GM23248 (cell line): Measurements from ENCODE around the gene CD151. TPM values are rescaled to one million over a fixed set of nuclear protein-coding genes. Genes with fewer than 3 reads are reported as not detected.

Source experiments
- DNase-seq: peaks from one replicate; pipeline ENCODE4 v3.0.0-alpha.2; 2015
- H2AFZ ChIP-seq: fragments of 200-600 bp; sonication (generic); 2 replicates; pipeline ENCODE4 v1.6.1; 2016; ENCODE audit warnings: antibody characterized with exemption
- H3F3A ChIP-seq: fragments of 200-600 bp; sonication (generic); 2 replicates; pipeline ENCODE4 v1.6.1; 2016; ENCODE audit warnings: mild to moderate bottlenecking, antibody characterized with exemption, mixed run types; ENCODE audit not compliant: insufficient read depth
- H3K27ac ChIP-seq: fragments of 200-600 bp; sonication (generic); 2 replicates; pipeline ENCODE4 v1.5.1; 2016; ENCODE audit warnings: mild to moderate bottlenecking
- H3K27me3 ChIP-seq: fragments of 200-600 bp; sonication (generic); replicated peaks from 2 replicates; pipeline ENCODE4 v1.6.1; 2016; ENCODE audit warnings: mild to moderate bottlenecking; ENCODE audit not compliant: insufficient read depth
- H3K36me3 ChIP-seq: fragments of 200-600 bp; sonication (generic); 2 replicates; pipeline ENCODE4 v1.6.1; 2016; ENCODE audit warnings: low read depth, mild to moderate bottlenecking
- H3K4me1 ChIP-seq: fragments of 200-600 bp; sonication (generic); 2 replicates; pipeline ENCODE4 v1.6.1; 2016; ENCODE audit warnings: mild to moderate bottlenecking; ENCODE audit not compliant: insufficient read depth
- H3K4me2 ChIP-seq: fragments of 200-600 bp; sonication (generic); one replicate; pipeline ENCODE4 v1.6.1; 2016; ENCODE audit warnings: mild to moderate bottlenecking; ENCODE audit not compliant: unreplicated experiment
- H3K4me3 ChIP-seq: fragments of 200-600 bp; sonication (generic); 2 replicates; pipeline ENCODE4 v1.5.1; 2016; ENCODE audit warnings: mild to moderate bottlenecking
- H3K79me2 ChIP-seq: fragments of 200-600 bp; sonication (generic); 2 replicates; pipeline ENCODE4 v1.6.1; 2016; ENCODE audit warnings: mild to moderate bottlenecking; ENCODE audit not compliant: insufficient read depth
- H3K9ac ChIP-seq: fragments of 200-600 bp; sonication (generic); 2 replicates; pipeline ENCODE4 v1.6.1; 2016; ENCODE audit warnings: mild to moderate bottlenecking
- H3K9me2 ChIP-seq: fragments of 200-600 bp; sonication (generic); 2 replicates; pipeline ENCODE4 v1.6.1; 2016; ENCODE audit warnings: mixed run types, mild to moderate bottlenecking, moderate library complexity; ENCODE audit not compliant: insufficient read depth
- H3K9me3 ChIP-seq: fragments of 200-600 bp; sonication (generic); one replicate; pipeline ENCODE4 v1.6.1; 2017; ENCODE audit warnings: low read depth
- H4K20me1 ChIP-seq: fragments of 200-600 bp; sonication (generic); 2 replicates; pipeline ENCODE4 v1.6.0; 2016; ENCODE audit not compliant: insufficient read depth
- EZH2 ChIP-seq: fragments of 200-600 bp; sonication (generic); IDR thresholded peaks from 2 replicates; pipeline ENCODE4 v1.6.1; 2018; ENCODE audit warnings: antibody characterized with exemption, mild to moderate bottlenecking; ENCODE audit not compliant: insufficient read depth, poor library complexity, severe bottlenecking
- EZH2phosphoT487 ChIP-seq: fragments of 200-600 bp; sonication (generic); IDR thresholded peaks from 2 replicates; pipeline ENCODE4 v1.6.1; 2018; ENCODE audit warnings: antibody characterized with exemption, moderate library complexity, mild to moderate bottlenecking, low read depth; ENCODE audit not compliant: insufficient read depth
- WGBS, 2 experiments: methylation state at CpG; one replicate each; pipeline ENCODE4 v1.1.6; 2015 to 2017; ENCODE audit warnings: low lambda C conversion rate in 2 of 2, low coverage in 1 of 2; ENCODE audit errors: missing lambda C conversion rate in 2 of 2; 5-methylcytosine and 5-hydroxymethylcytosine counted together
- in situ Hi-C: fragments of 300-500 bp; cut with MboI; formaldehyde crosslinking; loops from 2 replicates; pipeline ENCODE4 v1.15.0; 2020
- polyA plus RNA-seq: library from polyadenylated mRNA; unstranded; fragments of >200 nt; fragmentation: Nextera tagmentation; extraction: Ambion mirVana; gene quantifications from 2 replicates; pipeline ENCODE4 v1.2.1, GENCODE V29; 2016
- total RNA-seq: library from RNA; depleted of rRNA; stranded (reverse); fragments of >200 nt; shearing (Covaris generic); gene quantifications from 2 replicates; pipeline ENCODE4 v1.2.3, GENCODE V29; 2014

Gene CD151
- total and polyA plus RNA-seq, 2 experiments from 2014 or later, result 796 to 1,651 TPM

DNA sequence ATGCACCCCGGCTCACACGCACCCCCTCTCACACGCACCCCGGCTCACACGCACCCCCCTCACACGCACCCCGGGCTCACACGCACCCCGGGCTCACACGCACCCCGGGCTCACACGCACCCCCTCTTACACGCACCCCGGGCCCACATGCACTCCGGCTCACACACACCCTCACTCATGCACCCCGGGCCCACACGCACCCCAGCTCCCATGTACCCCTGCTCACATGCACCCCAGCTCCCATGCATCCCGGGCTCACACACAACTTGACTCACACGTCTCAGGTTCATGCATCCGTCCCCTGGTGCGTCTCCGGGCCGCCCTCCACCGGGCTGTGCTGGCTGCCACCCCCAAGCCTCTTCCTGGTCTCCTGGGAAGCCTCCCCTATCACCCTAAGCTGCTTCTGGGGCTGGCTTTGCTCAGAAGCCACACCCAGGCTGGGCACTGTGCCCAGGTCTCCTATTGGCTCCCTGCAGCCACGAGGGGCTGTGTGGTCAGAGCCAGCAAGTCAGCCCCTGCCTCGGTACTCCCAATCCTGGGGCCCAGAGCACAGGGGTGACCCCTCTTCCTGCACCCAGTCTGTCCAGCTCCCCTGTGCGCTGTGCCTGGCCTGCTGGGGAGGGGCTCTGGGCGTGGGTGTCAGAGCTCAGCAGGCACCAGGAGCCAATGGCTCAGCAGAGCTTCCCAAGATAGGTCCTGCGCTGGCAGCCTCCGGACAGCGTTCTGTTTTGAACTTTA is 26.8 kb downstream of the CD151 start:
- H4K20me1 ChIP-seq, result no peaks in the 10 kb centered on the region
- 28 to 37% methylated on average over 14 to 31 of the region's 31 CpGs for WGBS, 2 experiments
- no peaks in the 10 kb centered on the region for H3K9me2 ChIP-seq
- H3F3A ChIP-seq, result no peaks in the 10 kb centered on the region
- H3K9ac ChIP-seq, result peak overlapping the region; percentile 42; the same call in 1 of the 2 replicates
- DNase-seq, result peak; percentile 91
- no peaks in the 10 kb centered on the region for H3K9me3 ChIP-seq
- H3K79me2 ChIP-seq, result 0 out of 2 replicates have a peak, but pooled peaks cover 5% of the 10 kb centered on the region
- no peak overlapping the region for H3K4me3 ChIP-seq
- no peak for TF ChIP-seq EZH2
- TF ChIP-seq EZH2phosphoT487, result no peak
- H3K27ac ChIP-seq, result peak overlapping the region; percentile 25; the same call in 1 of the 2 replicates
- in situ Hi-C loops, result no loop called here
- no peaks in the 10 kb centered on the region for H3K27me3 ChIP-seq
- no peak overlapping the region for H2AFZ ChIP-seq
- H3K4me2 ChIP-seq, result peak overlapping the region; percentile 48
- H3K4me1 ChIP-seq, result 0 out of 2 replicates have a peak, but pooled peaks cover 7% of the 10 kb centered on the region
- H3K36me3 ChIP-seq, result no peaks in the 10 kb centered on the region

DNA sequence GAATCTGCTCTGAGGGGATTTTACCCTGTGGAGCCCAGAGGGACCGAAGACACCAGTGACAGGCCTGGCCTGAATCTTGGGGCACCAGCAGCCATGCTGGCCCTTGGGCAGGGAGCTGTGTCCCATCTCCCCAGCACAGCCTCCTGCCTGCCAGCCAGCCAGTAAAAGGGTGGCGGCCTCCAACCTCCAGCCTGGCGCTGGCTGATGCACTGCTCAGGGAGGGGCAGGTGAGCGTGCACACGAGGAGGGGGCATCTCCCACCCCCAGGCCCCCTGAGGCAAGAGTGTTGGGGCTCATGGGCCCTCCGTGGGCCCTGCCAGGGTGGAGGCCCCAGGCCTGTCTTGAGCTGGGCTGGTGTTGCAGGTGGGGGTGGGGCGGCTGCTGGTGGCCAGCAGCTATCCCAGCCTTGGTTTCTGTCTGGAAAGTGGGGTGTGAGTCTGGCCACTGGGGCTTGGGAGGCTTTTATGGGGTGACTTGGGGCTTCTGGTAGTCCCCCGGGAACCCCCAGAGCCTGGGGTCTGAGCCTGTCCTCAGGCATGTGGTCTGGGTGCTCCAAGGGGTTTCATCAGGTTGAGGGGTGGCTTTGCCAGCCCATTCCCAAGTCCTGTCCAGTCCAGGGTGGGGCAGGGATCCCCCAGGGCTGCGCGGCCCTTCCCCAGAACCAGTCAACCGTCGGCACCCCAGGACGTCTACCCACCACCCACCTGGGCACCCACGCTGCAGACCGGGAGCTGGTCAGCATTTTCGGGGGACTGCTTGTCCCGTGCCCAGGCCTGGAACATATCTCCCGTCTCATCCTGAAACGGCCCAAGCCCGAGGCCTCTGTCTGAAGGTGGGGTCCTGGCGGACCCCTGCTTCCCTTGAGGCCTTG is 27.7 kb downstream of the CD151 start:
- H3K4me1 ChIP-seq, result 0 out of 2 replicates have a peak, but pooled peaks cover 7% of the 10 kb centered on the region

DNA sequence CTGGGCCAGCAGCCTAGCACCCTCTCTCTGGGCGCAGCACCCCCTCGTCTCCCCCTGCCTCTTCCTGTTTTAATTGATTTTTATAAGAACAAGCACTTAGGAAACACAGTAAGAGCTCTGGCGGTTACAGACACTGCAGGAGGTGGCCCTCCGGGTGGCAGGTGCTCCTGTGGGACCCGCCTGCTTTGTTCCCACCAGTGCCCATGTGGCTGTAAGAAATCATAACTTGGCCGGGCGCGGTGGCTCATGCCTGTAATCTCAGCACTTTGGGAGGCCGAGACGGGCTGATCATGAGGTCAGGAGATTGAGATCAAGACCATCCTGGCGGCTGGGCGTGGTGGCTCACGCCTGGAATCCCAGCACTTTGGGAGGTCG is 28.3 kb downstream of the CD151 start:
- H3K4me1 ChIP-seq, result 0 out of 2 replicates have a peak, but pooled peaks cover 7% of the 10 kb centered on the region
- H3K9me3 ChIP-seq, result no peaks in the 10 kb centered on the region
- H3K9me2 ChIP-seq, result no peaks in the 10 kb centered on the region
- DNase-seq, result no peak
- TF ChIP-seq EZH2phosphoT487 (no peak), EZH2 (no peak)
- H3K4me2 ChIP-seq, result no peak overlapping the region
- H3K27me3 ChIP-seq, result no peaks in the 10 kb centered on the region
- in situ Hi-C loops, result no loop called here
- H3F3A ChIP-seq, result no peaks in the 10 kb centered on the region
- H4K20me1 ChIP-seq, result no peaks in the 10 kb centered on the region
- 96 to 98% methylated on average over 14 of the region's 14 CpGs for WGBS, 2 experiments
- no peak overlapping the region for H2AFZ ChIP-seq
- H3K27ac ChIP-seq, result no peak overlapping the region
- H3K4me3 ChIP-seq, result no peak overlapping the region
- H3K36me3 ChIP-seq, result no peaks in the 10 kb centered on the region
- no peak overlapping the region for H3K9ac ChIP-seq
- H3K79me2 ChIP-seq, result no peaks in the 10 kb centered on the region

More for the DNA sequence above, 27.7 kb downstream of the CD151 start:
- H4K20me1 ChIP-seq, result no peaks in the 10 kb centered on the region
- peak overlapping the region; percentile 42; the same call in 1 of the 2 replicates for H3K9ac ChIP-seq
- no peaks in the 10 kb centered on the region for H3K27me3 ChIP-seq
- no peak for DNase-seq
- peak overlapping the region; percentile 25; the same call in 1 of the 2 replicates for H3K27ac ChIP-seq
- H3K79me2 ChIP-seq, result no peaks in the 10 kb centered on the region
- in situ Hi-C loops, result no loop called here
- H3K9me3 ChIP-seq, result no peaks in the 10 kb centered on the region
- no peaks in the 10 kb centered on the region for H3F3A ChIP-seq
- no peak overlapping the region for H3K4me2 ChIP-seq
- TF ChIP-seq EZH2, result no peak
- no peak for TF ChIP-seq EZH2phosphoT487
- 87 to 90% methylated on average over 20 to 21 of the region's 21 CpGs for WGBS, 2 experiments
- no peak overlapping the region for H3K4me3 ChIP-seq
- H3K9me2 ChIP-seq, result no peaks in the 10 kb centered on the region
- no peak overlapping the region for H2AFZ ChIP-seq
- no peaks in the 10 kb centered on the region for H3K36me3 ChIP-seq

DNA sequence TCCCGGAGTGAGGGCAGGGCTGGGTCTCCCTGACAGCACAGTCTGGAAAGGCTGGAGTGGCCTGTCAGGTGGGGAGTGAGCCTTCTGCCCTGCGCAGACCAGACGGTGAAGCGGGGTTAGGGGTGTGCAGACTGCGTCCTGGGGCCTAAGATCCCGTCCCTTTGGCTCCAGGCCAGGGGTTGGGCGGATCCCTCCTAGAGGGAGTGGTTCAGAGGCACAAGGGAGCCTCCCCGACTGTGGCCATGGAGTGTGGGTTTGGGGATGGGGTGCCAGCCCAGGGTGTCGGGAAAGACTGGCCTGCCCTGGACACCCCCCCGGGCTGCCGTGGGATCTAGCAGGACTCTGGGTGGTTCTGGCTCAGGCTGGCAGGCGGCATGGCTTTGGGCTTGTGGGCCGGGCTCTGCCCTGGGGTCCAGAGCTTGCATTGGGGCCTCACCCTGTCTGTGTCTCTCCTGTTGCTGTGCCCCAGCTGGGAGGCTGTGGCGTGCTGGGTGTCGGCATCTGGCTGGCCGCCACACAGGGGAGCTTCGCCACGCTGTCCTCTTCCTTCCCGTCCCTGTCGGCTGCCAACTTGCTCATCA is 29.4 kb downstream of the CD151 start:
- Histone ChIP-seq H3K4me1 (0 out of 2 replicates have a peak, but pooled peaks cover 7% of the 10 kb centered on the region), H3F3A (no peaks in the 10 kb centered on the region), H3K4me3 (no peak overlapping the region), H3K9me3 (no peaks in the 10 kb centered on the region), H2AFZ (no peak overlapping the region), H3K36me3 (no peaks in the 10 kb centered on the region), H3K9ac (no peak overlapping the region), H3K9me2 (no peaks in the 10 kb centered on the region), H3K79me2 (no peaks in the 10 kb centered on the region), H3K27ac (no peak overlapping the region), H4K20me1 (no peaks in the 10 kb centered on the region), H3K4me2 (no peak overlapping the region), H3K27me3 (no peaks in the 10 kb centered on the region)
- WGBS, 2 experiments, result 60 to 70% methylated on average over 19 to 20 of the region's 20 CpGs
- no peak for TF ChIP-seq EZH2
- TF ChIP-seq EZH2phosphoT487, result no peak
- in situ Hi-C loops, result no loop called here
- no peak for DNase-seq
